NT2/D1 (cell line): ENCODE results near the gene TNFRSF11A.
A peak's percentile ranks its signal among the peaks of the same experiment; 100 is the strongest.

Experiments
- DNase-seq: peaks from one replicate; pipeline ENCODE4 v3.0.0-alpha.2; 2011; ENCODE audit warnings: low read depth, low spot score
- H3K27me3 ChIP-seq: 2 replicates; pipeline ENCODE4 v1.6.0; 2011; ENCODE audit warnings: mild to moderate bottlenecking; ENCODE audit not compliant: insufficient read length, insufficient read depth
- H3K36me3 ChIP-seq: 2 replicates; pipeline ENCODE4 v1.6.1; 2011; ENCODE audit warnings: mild to moderate bottlenecking, low read length, mixed read lengths; ENCODE audit not compliant: insufficient read depth, insufficient read length
- H3K4me1 ChIP-seq: 2 replicates; pipeline ENCODE4 v1.5.1; 2011; ENCODE audit not compliant: insufficient read depth, insufficient read length
- H3K4me3 ChIP-seq: 2 replicates; pipeline ENCODE4 v1.5.1; 2011; ENCODE audit warnings: low read depth; ENCODE audit not compliant: insufficient read length
- H3K9ac ChIP-seq: 2 replicates; pipeline ENCODE4 v1.6.0; 2011; ENCODE audit warnings: low read depth; ENCODE audit not compliant: insufficient read length
- H3K9me3 ChIP-seq: 2 replicates; pipeline ENCODE4 v1.5.1; 2011; ENCODE audit warnings: mild to moderate bottlenecking, low read length; ENCODE audit not compliant: insufficient read depth
- SUZ12 ChIP-seq: IDR thresholded peaks from 2 replicates; pipeline ENCODE4 v1.6.1; 2011; ENCODE audit not compliant: insufficient read length, insufficient read depth; ENCODE audit errors: extremely low read depth
- YY1 ChIP-seq: IDR thresholded peaks from 2 replicates; pipeline ENCODE4 v1.6.1; 2011; ENCODE audit not compliant: insufficient read length, insufficient read depth
- ZNF274 ChIP-seq: IDR thresholded peaks from 2 replicates; pipeline ENCODE4 v1.6.1; 2011; ENCODE audit warnings: mild to moderate bottlenecking, low read depth, low read length

Gene TNFRSF11A

DNA sequence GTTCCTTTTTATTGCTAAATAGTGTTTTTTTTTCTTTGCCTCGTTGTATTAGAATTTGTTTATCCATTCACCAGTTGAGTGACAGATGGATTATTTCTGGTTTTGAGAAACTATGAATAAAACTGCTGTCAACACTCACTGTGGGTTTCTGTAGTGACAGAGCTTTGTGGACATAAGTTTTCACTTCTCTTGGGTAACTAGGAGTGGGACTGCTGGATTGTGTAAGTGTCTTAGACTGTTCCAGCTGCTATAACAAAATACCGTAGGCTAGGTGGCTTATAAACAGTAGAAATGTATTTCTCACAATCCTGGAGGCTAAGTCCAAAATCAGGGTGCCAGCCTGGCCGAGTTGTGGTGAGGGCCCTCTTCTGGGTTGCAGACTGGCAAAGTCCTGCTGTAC lies 71.9 kb downstream of the TNFRSF11A start:
- peaks cover 1% of the 10 kb centered on the region for H3K4me1 ChIP-seq
- TF ChIP-seq YY1 (no peak), SUZ12 (no peak), ZNF274 (no peak)
- H3K9me3 ChIP-seq, result peaks cover under 1% of the 10 kb centered on the region; the same call in 1 of the 2 replicates
- no peak overlapping the region for H3K4me3 ChIP-seq
- no peaks in the 10 kb centered on the region for H3K36me3 ChIP-seq
- no peak overlapping the region for H3K9ac ChIP-seq
- H3K27me3 ChIP-seq, result no peaks in the 10 kb centered on the region
- no peak for DNase-seq

DNA sequence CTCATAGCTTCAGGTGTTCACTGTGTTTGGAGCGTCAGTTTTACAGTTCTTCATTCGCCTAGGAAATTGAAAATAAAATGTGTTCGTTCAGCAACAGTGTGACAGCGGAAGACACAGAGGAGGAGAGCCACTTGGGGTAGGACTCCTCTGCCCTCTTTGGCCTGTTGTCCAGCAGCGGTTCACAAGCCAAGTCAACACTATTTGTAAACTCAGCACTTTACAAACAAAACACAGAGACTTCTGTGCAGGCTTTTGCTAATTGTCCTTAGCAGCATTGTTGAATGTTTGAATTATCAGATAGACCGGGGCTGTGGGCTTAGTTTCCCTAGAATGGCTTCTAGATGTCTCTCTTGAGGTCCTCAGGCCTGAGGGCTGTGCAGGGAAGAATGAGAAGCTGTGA lies 73.2 kb downstream of the TNFRSF11A start:
- DNase-seq, result no peak
- H3K9ac ChIP-seq, result no peak overlapping the region
- H3K9me3 ChIP-seq, result peaks cover 13% of the 10 kb centered on the region; the same call in 1 of the 2 replicates
- peaks cover 1% of the 10 kb centered on the region for H3K4me1 ChIP-seq
- H3K36me3 ChIP-seq, result no peaks in the 10 kb centered on the region
- no peaks in the 10 kb centered on the region for H3K27me3 ChIP-seq
- TF ChIP-seq SUZ12, result no peak
- TF ChIP-seq YY1, result no peak
- no peak for TF ChIP-seq ZNF274
- H3K4me3 ChIP-seq, result no peak overlapping the region

DNA sequence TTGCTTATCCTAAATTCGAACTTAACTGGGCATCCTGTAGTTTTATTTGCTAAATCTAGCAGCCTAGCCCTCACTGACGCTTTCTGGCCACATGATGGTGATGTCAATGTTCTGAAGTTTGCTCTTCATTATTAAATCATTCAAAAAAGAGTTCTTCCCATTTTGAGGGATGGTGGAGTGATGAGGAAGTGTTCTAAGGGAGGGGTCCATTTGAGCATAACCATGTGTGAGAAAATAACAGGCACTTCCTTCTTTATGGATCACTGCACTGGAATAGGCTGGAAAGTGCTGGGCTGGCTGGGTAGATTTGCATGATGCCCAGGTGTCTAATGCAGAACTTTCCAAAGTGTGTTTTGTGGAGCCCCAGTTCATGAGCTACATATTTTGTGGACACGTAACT lies 74.2 kb downstream of the TNFRSF11A start:
- DNase-seq, result no peak
- H3K9ac ChIP-seq, result no peak overlapping the region
- TF ChIP-seq SUZ12, result no peak
- no peak for TF ChIP-seq ZNF274
- TF ChIP-seq YY1, result no peak
- no peak overlapping the region for H3K4me3 ChIP-seq
- no peaks in the 10 kb centered on the region for H3K36me3 ChIP-seq
- H3K9me3 ChIP-seq, result peaks cover 13% of the 10 kb centered on the region; the same call in 1 of the 2 replicates
- H3K27me3 ChIP-seq, result no peaks in the 10 kb centered on the region
- peaks cover 1% of the 10 kb centered on the region for H3K4me1 ChIP-seq

DNA sequence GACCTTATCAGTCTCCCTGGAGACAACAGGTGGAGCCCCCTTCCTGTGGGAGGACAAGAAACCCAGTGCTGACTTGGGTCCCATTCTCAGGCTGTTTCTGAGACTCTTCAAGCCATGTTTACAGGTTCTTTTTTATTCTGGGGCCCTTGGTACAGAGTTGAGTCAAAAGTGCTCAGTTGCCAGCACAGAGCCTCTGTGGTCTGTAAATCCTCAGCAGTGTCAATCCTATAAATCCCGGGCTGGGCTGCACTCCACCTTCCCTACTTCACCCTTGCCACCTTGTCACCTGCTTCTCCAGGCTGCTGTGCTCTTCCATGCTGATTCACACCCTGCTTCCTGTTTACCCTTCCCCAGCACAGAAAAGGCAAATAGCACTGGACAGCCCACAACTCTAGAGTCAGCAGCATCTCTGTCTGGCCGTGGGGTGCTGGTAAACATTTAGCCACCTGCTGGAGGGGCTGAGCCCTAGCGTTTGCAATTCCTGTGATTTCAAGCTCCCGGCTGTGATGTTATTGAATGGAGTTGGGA lies 74.7 kb downstream of the TNFRSF11A start:
- peak; percentile 23 for DNase-seq
- Histone ChIP-seq H3K9ac (no peak overlapping the region), H3K4me3 (no peak overlapping the region)

DNA sequence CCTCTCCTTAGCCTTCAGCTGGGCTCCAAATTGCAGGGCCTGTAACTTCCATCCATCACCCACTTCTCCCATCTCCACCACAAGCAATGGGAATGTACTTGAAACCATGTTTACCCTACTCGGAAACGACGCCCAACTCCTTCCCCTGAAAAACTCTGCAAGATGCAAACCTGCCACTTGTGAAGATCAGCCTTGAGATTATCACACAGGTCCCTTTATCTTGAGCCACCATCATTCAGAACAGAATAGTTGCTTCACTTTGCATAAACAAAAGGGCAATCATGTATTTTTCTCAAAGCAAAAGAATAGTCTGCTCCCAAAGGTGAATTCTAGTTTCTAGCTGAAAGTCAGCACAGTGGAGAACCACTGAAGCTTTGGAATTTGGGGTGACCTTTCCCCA lies 75.8 kb downstream of the TNFRSF11A start:
- Histone ChIP-seq H3K9me3 (peaks cover 13% of the 10 kb centered on the region; the same call in 1 of the 2 replicates), H3K4me1 (peaks cover 1% of the 10 kb centered on the region), H3K27me3 (no peaks in the 10 kb centered on the region), H3K36me3 (no peaks in the 10 kb centered on the region), H3K9ac (no peak overlapping the region), H3K4me3 (no peak overlapping the region)
- DNase-seq, result no peak
- TF ChIP-seq SUZ12 (no peak), ZNF274 (no peak), YY1 (no peak)

More for the DNA sequence above, 74.7 kb downstream of the TNFRSF11A start:
- Histone ChIP-seq H3K27me3 (no peaks in the 10 kb centered on the region), H3K36me3 (no peaks in the 10 kb centered on the region), H3K9me3 (peaks cover 13% of the 10 kb centered on the region; the same call in 1 of the 2 replicates), H3K4me1 (peaks cover 1% of the 10 kb centered on the region)
- TF ChIP-seq YY1, result no peak
- TF ChIP-seq ZNF274, result no peak

DNA sequence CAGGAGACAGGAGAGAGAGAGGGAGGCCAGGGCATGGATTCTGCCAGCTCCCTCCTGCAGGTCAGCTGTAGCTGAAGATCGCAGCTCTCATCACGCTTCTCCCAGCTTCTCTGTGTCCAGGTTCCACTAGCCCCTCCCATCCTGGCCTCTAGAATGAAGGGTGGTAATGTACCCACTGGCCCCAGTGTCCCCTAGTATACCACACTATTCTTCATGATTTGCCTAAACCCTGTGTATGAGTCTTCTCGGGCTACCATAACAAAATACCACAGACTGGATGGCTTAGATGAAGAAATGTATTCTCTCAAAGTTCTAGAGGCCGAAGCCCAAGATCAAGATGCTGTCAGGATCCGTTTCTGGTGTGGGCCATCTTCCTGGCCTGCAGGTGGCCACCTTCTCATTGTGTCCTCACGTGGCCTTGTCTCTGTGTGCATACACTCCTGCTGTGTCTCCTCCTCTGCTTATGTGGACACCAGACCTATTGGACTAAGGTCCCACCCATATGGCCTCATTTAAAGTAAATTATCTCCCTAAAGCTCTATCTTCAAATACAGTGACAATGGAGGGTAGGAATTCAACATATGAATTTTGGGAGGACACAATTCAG lies 77.3 kb downstream of the TNFRSF11A start:
- TF ChIP-seq ZNF274 (no peak), SUZ12 (no peak), YY1 (no peak)
- DNase-seq, result no peak
- peaks cover 13% of the 10 kb centered on the region; the same call in 1 of the 2 replicates for H3K9me3 ChIP-seq
- H3K4me3 ChIP-seq, result no peak overlapping the region
- H3K27me3 ChIP-seq, result no peaks in the 10 kb centered on the region
- H3K9ac ChIP-seq, result no peak overlapping the region
- peaks cover 1% of the 10 kb centered on the region for H3K4me1 ChIP-seq
- H3K36me3 ChIP-seq, result no peaks in the 10 kb centered on the region

DNA sequence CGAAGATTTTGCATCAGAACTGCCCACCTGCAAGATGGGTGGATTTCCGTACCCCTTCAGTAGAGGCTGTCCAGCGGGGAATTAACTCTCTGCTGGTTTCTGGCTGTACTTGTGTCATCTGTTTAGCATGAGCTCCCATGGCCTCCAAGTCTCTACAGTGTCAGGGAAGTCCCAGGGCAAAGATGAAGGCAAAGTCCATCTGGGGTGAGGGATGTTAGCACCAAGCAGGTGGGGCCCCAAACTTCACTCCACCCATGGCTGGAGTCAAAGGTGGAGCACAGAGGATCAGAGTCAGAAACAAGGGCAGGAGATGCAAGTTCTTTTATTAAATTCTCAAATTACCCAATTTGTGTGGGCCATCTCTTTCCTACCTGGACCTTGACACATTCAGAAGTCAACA lies 78.0 kb downstream of the TNFRSF11A start:
- TF ChIP-seq ZNF274, result no peak
- no peak for TF ChIP-seq SUZ12
- TF ChIP-seq YY1, result no peak
- Histone ChIP-seq H3K9ac (no peak overlapping the region), H3K4me1 (peaks cover 1% of the 10 kb centered on the region), H3K4me3 (no peak overlapping the region), H3K27me3 (no peaks in the 10 kb centered on the region), H3K36me3 (no peaks in the 10 kb centered on the region), H3K9me3 (peaks cover 13% of the 10 kb centered on the region; the same call in 1 of the 2 replicates)
- no peak for DNase-seq
